ENCODE measurements around the gene PNPLA8.

Gene PNPLA8

GRCh38 chr7:108427766-108428165 is 98.2 kb downstream of the PNPLA8 start:
- no peak for DNase-seq (ENCODE audit: low read depth)
- no peak overlapping the region for H3K4me3 ChIP-seq (ENCODE audit: low read depth, low read length)

GRCh38 chr7:108425714-108426275 is 100.1 kb downstream of the PNPLA8 start:
- DNase-seq (ENCODE audit: low read depth): no peak
- no peak for TF ChIP-seq CTCF (IDR thresholded peaks at IDR 0.05; ENCODE audit: low read depth, low read length)
- TF ChIP-seq POLR2A (IDR thresholded peaks at IDR 0.05; ENCODE audit: extremely low read depth, insufficient read length): no peak
- TF ChIP-seq MYC (IDR thresholded peaks at IDR 0.05; ENCODE audit: low read depth, low read length): no peak
- TF ChIP-seq, protein P1, sequence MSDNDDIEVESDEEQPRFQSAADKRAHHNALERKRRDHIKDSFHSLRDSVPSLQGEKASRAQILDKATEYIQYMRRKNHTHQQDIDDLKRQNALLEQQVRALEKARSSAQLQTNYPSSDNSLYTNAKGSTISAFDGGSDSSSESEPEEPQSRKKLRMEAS (IDR thresholded peaks at IDR 0.05; ENCODE audit: low read depth, low read length): no peak
- no peak overlapping the region for H3K4me3 ChIP-seq (ENCODE audit: low read depth, low read length)

More at GRCh38 chr7:108427766-108428165, 98.2 kb downstream of the PNPLA8 start:
- TF ChIP-seq POLR2A (IDR thresholded peaks at IDR 0.05; ENCODE audit: extremely low read depth, insufficient read length): no peak
- no peak for TF ChIP-seq MYC (IDR thresholded peaks at IDR 0.05; ENCODE audit: low read depth, low read length)
- TF ChIP-seq, protein P1 (IDR thresholded peaks at IDR 0.05; ENCODE audit: low read depth, low read length): no peak
- no peak for TF ChIP-seq CTCF (IDR thresholded peaks at IDR 0.05; ENCODE audit: low read depth, low read length)

GRCh38 chr7:108424013-108424412 is 101.9 kb downstream of the PNPLA8 start:
- no peak overlapping the region for H3K4me3 ChIP-seq (ENCODE audit: low read depth, low read length)
- no peak for DNase-seq (ENCODE audit: low read depth)
- TF ChIP-seq, protein P1 (IDR thresholded peaks at IDR 0.05; ENCODE audit: low read depth, low read length): no peak
- TF ChIP-seq CTCF (IDR thresholded peaks at IDR 0.05; ENCODE audit: low read depth, low read length) (no peak), MYC (IDR thresholded peaks at IDR 0.05; ENCODE audit: low read depth, low read length) (no peak), POLR2A (IDR thresholded peaks at IDR 0.05; ENCODE audit: extremely low read depth, insufficient read length) (no peak)

GRCh38 chr7:108423089-108423989 is 102.6 kb downstream of the PNPLA8 start:
- H3K4me3 ChIP-seq (ENCODE audit: low read depth, low read length): no peak overlapping the region
- TF ChIP-seq, protein P1 (IDR thresholded peaks at IDR 0.05; ENCODE audit: low read depth, low read length): no peak
- no peak for TF ChIP-seq CTCF (IDR thresholded peaks at IDR 0.05; ENCODE audit: low read depth, low read length)
- no peak for TF ChIP-seq MYC (IDR thresholded peaks at IDR 0.05; ENCODE audit: low read depth, low read length)
- TF ChIP-seq POLR2A (IDR thresholded peaks at IDR 0.05; ENCODE audit: extremely low read depth, insufficient read length): no peak
- no peak for DNase-seq (ENCODE audit: low read depth)

- no peak overlapping the region for H3K4me3 ChIP-seq (ENCODE audit: low read depth, low read length)
- TF ChIP-seq MYC (IDR thresholded peaks at IDR 0.05; ENCODE audit: low read depth, low read length) (no peak), CTCF (IDR thresholded peaks at IDR 0.05; ENCODE audit: low read depth, low read length) (no peak), POLR2A (IDR thresholded peaks at IDR 0.05; ENCODE audit: extremely low read depth, insufficient read length) (no peak)
- TF ChIP-seq, protein P1 (IDR thresholded peaks at IDR 0.05; ENCODE audit: low read depth, low read length): no peak
- DNase-seq (ENCODE audit: low read depth): no peak
Measured at GRCh38 chr7:108421720-108422331, 104.1 kb downstream of the PNPLA8 start.
